KOPT-K1 (cell line): ENCODE results near the gene FAAP100.
"Not testable (repeated sequence)": the region's sequence is repeated elsewhere in the genome, so short reads cannot be mapped to it uniquely, and the experiment has no call there.

Source experiments
- H3K27ac ChIP-seq: fragments of 200-600 bp; sonication (generic); 2 replicates; pipeline ENCODE4 v1.5.1; 2016; ENCODE audit warnings: antibody characterized with exemption, mild to moderate bottlenecking, low read depth, low read length; ENCODE audit not compliant: poor library complexity, severe bottlenecking
- H3K36me3 ChIP-seq: fragments of 200-600 bp; sonication (generic); 2 replicates; pipeline ENCODE4 v1.5.1; 2017; ENCODE audit warnings: antibody characterized with exemption, mild to moderate bottlenecking, low read length, moderate library complexity; ENCODE audit not compliant: insufficient read depth
- H3K9me3 ChIP-seq: fragments of 200-600 bp; sonication (generic); 2 replicates; pipeline ENCODE4 v1.5.1; 2017; ENCODE audit warnings: antibody characterized with exemption, low read length, mild to moderate bottlenecking; ENCODE audit not compliant: insufficient read depth, poor library complexity, severe bottlenecking

FAAP100 gene

GRCh38 chr17:81552244-81553017, at the start of gene FAAP100:
FAAP100 (minus strand) TSS chr17:81552353; CDS start chr17:81552330, 23 bp downstream.
- peaks cover 47% of the 10 kb centered on the region for H3K36me3 ChIP-seq
- H3K9me3 ChIP-seq, result no peaks in the 10 kb centered on the region

GRCh38 chr17:81601525-81602120, 49.5 kb upstream of the FAAP100 start:
- Histone ChIP-seq H3K36me3 (peaks cover 97% of the 10 kb centered on the region), H3K9me3 (no peaks in the 10 kb centered on the region), H3K27ac (no peak overlapping the region)

More at GRCh38 chr17:81552244-81553017, at the start of gene FAAP100:
- H3K27ac ChIP-seq, result peak within 1 kb of the TSS; percentile 68

GRCh38 chr17:81599719-81600486, 47.8 kb upstream of the FAAP100 start:
- Histone ChIP-seq H3K27ac (no peak overlapping the region), H3K36me3 (peaks cover 98% of the 10 kb centered on the region), H3K9me3 (no peaks in the 10 kb centered on the region)

- H3K9me3 ChIP-seq, result no peaks in the 10 kb centered on the region
- H3K36me3 ChIP-seq, result peaks cover 98% of the 10 kb centered on the region
- no peak overlapping the region for H3K27ac ChIP-seq
These were observed 41.1 kb upstream of the FAAP100 start for GRCh38 chr17:81593105-81593871.

- Histone ChIP-seq H3K27ac (no peak overlapping the region), H3K36me3 (peaks cover 96% of the 10 kb centered on the region), H3K9me3 (no peaks in the 10 kb centered on the region)
These were observed 39.8 kb upstream of the FAAP100 start for GRCh38 chr17:81591971-81592370.

GRCh38 chr17:81590121-81590520, 38.0 kb upstream of the FAAP100 start:
- Histone ChIP-seq H3K27ac (no peak overlapping the region), H3K9me3 (no peaks in the 10 kb centered on the region), H3K36me3 (peaks cover 96% of the 10 kb centered on the region)

GRCh38 chr17:81589612-81590011, 37.5 kb upstream of the FAAP100 start:
- Histone ChIP-seq H3K27ac (no peak overlapping the region), H3K9me3 (no peaks in the 10 kb centered on the region), H3K36me3 (peaks cover 96% of the 10 kb centered on the region)

- no peak overlapping the region for H3K27ac ChIP-seq
- peaks cover 97% of the 10 kb centered on the region for H3K36me3 ChIP-seq
- no peaks in the 10 kb centered on the region for H3K9me3 ChIP-seq
These were observed 33.9 kb upstream of the FAAP100 start for GRCh38 chr17:81586096-81586495.

GRCh38 chr17:81584771-81585170, 32.6 kb upstream of the FAAP100 start:
- H3K9me3 ChIP-seq, H3K27ac ChIP-seq: not testable (repeated sequence)
- peaks cover 96% of the 10 kb centered on the region for H3K36me3 ChIP-seq

- no peak overlapping the region for H3K27ac ChIP-seq
- H3K36me3 ChIP-seq, result peaks cover 96% of the 10 kb centered on the region
- H3K9me3 ChIP-seq, result no peaks in the 10 kb centered on the region
These were observed 31.6 kb upstream of the FAAP100 start for GRCh38 chr17:81583589-81584342.

GRCh38 chr17:81582749-81583148, 30.6 kb upstream of the FAAP100 start:
- Histone ChIP-seq H3K36me3 (peaks cover 96% of the 10 kb centered on the region), H3K9me3 (no peaks in the 10 kb centered on the region), H3K27ac (no peak overlapping the region)

GRCh38 chr17:81582341-81582740, 30.2 kb upstream of the FAAP100 start:
- H3K27ac ChIP-seq, result no peak overlapping the region
- peaks cover 98% of the 10 kb centered on the region for H3K36me3 ChIP-seq
- no peaks in the 10 kb centered on the region for H3K9me3 ChIP-seq

GRCh38 chr17:81581758-81582157, 29.6 kb upstream of the FAAP100 start:
- Histone ChIP-seq H3K27ac (no peak overlapping the region), H3K36me3 (peaks cover 98% of the 10 kb centered on the region), H3K9me3 (no peaks in the 10 kb centered on the region)

- H3K36me3 ChIP-seq, result peaks cover 98% of the 10 kb centered on the region
- H3K27ac ChIP-seq, result no peak overlapping the region
- no peaks in the 10 kb centered on the region for H3K9me3 ChIP-seq
These were observed 28.3 kb upstream of the FAAP100 start for GRCh38 chr17:81580481-81580880.
